ENCODE measurements around the gene FARP2. TPM values are rescaled to one million over a fixed set of nuclear protein-coding genes. Genes with fewer than 3 reads are reported as not detected.
A peak's percentile ranks its signal among the peaks of the same experiment; 100 is the strongest.
"Not testable (repeated sequence)": the region's sequence is repeated elsewhere in the genome, so short reads cannot be mapped to it uniquely, and the experiment has no call there.

The FARP2 gene
- total RNA-seq, 1 donor from 2014 or later = 63.6 TPM

DNA sequence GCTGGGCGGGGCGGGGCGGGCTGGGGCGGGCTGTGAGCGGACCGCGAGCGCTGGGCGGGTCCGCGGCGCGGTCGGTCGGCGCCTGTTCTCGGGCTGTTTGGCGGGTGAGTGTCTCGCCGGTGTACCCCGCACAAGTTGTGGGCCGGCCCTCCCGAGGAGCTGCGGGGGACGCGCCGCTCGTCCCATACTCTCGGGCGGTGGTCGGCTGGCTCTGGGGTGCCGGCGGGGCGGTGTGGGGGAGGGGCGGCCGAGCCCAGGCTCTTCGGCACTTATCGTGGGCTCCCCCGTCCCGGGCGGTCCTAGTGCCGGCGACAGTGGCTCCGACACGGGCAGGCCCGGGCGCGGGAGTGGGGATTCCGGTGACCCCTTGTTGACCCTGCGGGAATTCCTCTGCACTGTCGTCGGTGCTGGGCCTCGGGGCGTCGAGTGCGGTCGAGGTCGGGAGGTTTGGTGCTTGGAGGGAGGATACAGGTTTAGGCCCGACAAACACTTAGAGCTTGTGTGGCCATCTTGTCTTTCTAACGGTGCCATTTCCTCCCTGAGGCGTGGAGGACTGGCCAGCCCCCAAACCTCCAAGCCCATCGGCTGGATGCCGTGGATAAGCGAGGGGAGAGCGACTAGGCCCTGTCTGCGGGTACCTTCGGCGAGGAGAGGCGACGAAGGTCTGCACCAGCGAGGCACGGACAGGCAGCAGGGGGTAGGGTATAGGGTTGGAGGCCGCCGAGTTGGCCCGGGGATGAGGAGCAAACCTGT, 40.0 kb upstream of the FARP2 start, which contains the start of gene SEPTIN2:
Gene SEPTIN2, plus strand, starts transcription at position 47 of the 753 bp plus-strand sequence. CDS start 8,308 bp downstream, outside the sequence.
- Mint-ChIP-seq H3K36me3 (ENCODE audit: insufficient read depth) (peaks cover 6% of the 10 kb centered on the region), H3K9me3 (ENCODE audit: low read depth) (no peaks in the 10 kb centered on the region), H3K4me3 (ENCODE audit: low read depth) (peak within 1 kb of the TSS; percentile 92), H3K4me1 (ENCODE audit: low read depth) (peaks cover 45% of the 10 kb centered on the region), H3K27me3 (no peaks in the 10 kb centered on the region), H3K27ac (peak within 1 kb of the TSS; percentile 100)
- TF ChIP-seq, protein P1, sequence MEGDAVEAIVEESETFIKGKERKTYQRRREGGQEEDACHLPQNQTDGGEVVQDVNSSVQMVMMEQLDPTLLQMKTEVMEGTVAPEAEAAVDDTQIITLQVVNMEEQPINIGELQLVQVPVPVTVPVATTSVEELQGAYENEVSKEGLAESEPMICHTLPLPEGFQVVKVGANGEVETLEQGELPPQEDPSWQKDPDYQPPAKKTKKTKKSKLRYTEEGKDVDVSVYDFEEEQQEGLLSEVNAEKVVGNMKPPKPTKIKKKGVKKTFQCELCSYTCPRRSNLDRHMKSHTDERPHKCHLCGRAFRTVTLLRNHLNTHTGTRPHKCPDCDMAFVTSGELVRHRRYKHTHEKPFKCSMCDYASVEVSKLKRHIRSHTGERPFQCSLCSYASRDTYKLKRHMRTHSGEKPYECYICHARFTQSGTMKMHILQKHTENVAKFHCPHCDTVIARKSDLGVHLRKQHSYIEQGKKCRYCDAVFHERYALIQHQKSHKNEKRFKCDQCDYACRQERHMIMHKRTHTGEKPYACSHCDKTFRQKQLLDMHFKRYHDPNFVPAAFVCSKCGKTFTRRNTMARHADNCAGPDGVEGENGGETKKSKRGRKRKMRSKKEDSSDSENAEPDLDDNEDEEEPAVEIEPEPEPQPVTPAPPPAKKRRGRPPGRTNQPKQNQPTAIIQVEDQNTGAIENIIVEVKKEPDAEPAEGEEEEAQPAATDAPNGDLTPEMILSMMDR (IDR thresholded peaks at IDR 0.05; ENCODE audit: unreplicated experiment) = no peak
- DNase-seq (ENCODE audit: low spot score, unreplicated experiment) = no peak

DNA sequence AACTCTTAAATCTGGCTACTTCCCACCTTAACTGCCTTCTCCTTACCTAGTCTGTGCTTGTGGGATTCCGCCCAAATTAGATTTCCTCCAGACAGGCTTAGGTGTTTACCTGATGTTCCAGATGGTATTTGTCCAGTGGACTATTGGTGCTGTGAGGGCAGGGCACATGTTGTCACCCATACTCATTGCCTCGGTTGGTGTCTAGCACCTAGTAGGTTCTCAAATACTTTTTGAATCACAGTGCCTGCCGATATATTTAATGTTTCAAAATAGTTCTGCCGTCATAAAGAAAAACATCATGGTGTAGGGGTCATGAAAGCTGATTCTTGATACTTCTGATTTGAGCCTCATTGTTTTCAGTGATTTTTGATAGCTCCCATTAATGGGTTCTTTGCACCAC, 39.3 kb upstream of the FARP2 start:
- Mint-ChIP-seq H3K27me3 (no peaks in the 10 kb centered on the region), H3K4me1 (ENCODE audit: low read depth) (peaks cover 53% of the 10 kb centered on the region), H3K36me3 (ENCODE audit: insufficient read depth) (peaks cover 6% of the 10 kb centered on the region), H3K27ac (peak overlapping the region; percentile 99), H3K4me3 (ENCODE audit: low read depth) (peak overlapping the region; percentile 92), H3K9me3 (ENCODE audit: low read depth) (no peaks in the 10 kb centered on the region)
- no peak for DNase-seq (ENCODE audit: low spot score, unreplicated experiment)
- TF ChIP-seq, protein P1 (IDR thresholded peaks at IDR 0.05; ENCODE audit: unreplicated experiment) = no peak

DNA sequence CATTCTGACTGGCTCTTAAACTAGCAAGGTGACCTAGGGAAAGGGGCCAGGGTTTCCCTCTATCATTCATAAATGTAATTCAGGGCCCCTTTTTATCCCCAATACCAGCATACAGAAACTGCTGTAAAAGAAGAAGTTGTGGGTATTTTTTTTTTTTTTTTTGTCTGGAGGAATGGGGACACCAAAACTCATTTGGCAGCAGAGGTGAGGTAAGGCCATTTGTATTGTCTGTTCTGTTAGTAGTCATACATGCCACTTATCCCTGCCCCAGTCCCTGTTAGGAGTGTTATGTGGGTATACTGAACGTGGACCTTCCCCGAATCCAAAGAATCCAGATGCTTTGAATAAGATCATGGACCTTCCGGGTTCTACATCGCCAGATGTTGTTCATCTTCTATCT, 38.7 kb upstream of the FARP2 start:
- Mint-ChIP-seq H3K27ac (peak overlapping the region; percentile 99), H3K27me3 (no peaks in the 10 kb centered on the region), H3K4me1 (ENCODE audit: low read depth) (peaks cover 54% of the 10 kb centered on the region), H3K36me3 (ENCODE audit: insufficient read depth) (peaks cover 6% of the 10 kb centered on the region), H3K4me3 (ENCODE audit: low read depth) (peak overlapping the region; percentile 92), H3K9me3 (ENCODE audit: low read depth) (no peaks in the 10 kb centered on the region)
- DNase-seq (ENCODE audit: low spot score, unreplicated experiment) = no peak
- TF ChIP-seq, protein P1 (IDR thresholded peaks at IDR 0.05; ENCODE audit: unreplicated experiment) = no peak

DNA sequence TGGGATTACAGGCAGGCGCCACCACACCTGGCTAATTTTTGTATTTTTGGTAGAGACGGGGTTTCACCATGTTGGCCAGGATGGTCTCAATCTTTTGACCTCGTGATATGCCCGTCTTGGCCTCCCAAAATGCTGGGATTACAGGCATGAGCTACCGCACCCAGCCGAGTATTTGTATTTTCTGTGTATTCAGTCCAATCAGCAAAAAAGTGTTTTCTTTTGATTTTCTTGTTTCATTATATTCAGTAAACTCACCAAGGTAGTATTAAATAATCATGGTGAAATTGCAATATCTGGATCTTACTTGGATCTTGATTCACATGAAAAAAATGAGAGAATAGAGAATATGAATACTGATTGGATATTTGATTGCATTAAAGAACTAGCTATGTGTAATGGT, 37.3 kb upstream of the FARP2 start:
- not testable (repeated sequence) for H3K27me3 Mint-ChIP-seq; DNase-seq (ENCODE audit: low spot score, unreplicated experiment); H3K36me3 Mint-ChIP-seq (ENCODE audit: insufficient read depth); H3K27ac Mint-ChIP-seq; H3K9me3 Mint-ChIP-seq (ENCODE audit: low read depth)
- peak overlapping the region; percentile 92 for H3K4me3 Mint-ChIP-seq (ENCODE audit: low read depth)
- H3K4me1 Mint-ChIP-seq (ENCODE audit: low read depth) = peaks cover 56% of the 10 kb centered on the region

DNA sequence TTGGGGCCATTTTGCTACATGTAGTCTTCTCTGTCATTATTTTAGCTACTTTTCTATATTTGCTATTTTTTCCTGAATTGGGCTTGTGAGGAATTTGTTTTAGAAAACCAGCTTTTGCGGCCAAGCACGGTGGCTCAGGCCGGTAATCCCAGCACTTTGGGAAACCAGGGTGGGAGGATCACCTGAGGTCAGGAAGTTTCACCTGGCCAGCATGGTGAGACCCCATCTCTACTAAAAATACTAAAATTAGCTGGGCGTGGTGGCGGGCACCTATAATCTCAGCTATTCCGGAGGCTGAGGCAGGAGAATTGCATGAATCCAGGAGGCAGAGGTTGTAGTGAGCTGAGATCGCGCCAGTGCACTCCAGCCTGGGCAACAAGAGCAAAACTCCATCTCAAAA, 35.7 kb upstream of the FARP2 start:
- peak overlapping the region; percentile 85 for H3K27ac Mint-ChIP-seq
- H3K4me3 Mint-ChIP-seq (ENCODE audit: low read depth) = peak overlapping the region; percentile 59
- TF ChIP-seq, protein P1 (IDR thresholded peaks at IDR 0.05; ENCODE audit: unreplicated experiment) = no peak
- H3K4me1 Mint-ChIP-seq (ENCODE audit: low read depth) = peaks cover 59% of the 10 kb centered on the region
- peaks cover 9% of the 10 kb centered on the region for H3K36me3 Mint-ChIP-seq (ENCODE audit: insufficient read depth)
- H3K9me3 Mint-ChIP-seq (ENCODE audit: low read depth) = no peaks in the 10 kb centered on the region
- H3K27me3 Mint-ChIP-seq = no peaks in the 10 kb centered on the region
- no peak for DNase-seq (ENCODE audit: low spot score, unreplicated experiment)

DNA sequence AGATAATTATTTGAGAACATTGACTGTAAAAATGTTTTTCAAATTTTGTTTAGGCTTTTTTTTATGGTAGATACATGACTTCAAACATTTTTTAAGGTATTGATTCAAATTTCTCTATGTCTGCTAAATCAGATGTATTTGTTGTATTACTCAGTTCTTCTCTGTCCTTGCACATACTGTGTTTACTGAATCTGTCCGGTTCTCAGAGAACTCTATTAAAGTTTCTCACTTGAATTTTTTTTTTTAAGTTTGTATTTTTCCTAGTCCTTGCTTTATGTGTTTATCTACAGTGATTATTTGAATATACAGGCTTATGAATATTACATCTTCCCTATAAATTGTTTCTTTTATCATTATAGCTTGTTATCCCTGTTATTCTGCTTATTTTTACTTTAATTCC, 35.1 kb upstream of the FARP2 start:
- Mint-ChIP-seq H3K27me3 (no peaks in the 10 kb centered on the region), H3K36me3 (ENCODE audit: insufficient read depth) (peaks cover 10% of the 10 kb centered on the region), H3K4me1 (ENCODE audit: low read depth) (peaks cover 59% of the 10 kb centered on the region), H3K9me3 (ENCODE audit: low read depth) (no peaks in the 10 kb centered on the region), H3K27ac (peak overlapping the region; percentile 91), H3K4me3 (ENCODE audit: low read depth) (peak overlapping the region; percentile 59)
- TF ChIP-seq, protein P1 (IDR thresholded peaks at IDR 0.05; ENCODE audit: unreplicated experiment) = no peak
- DNase-seq (ENCODE audit: low spot score, unreplicated experiment) = no peak
